Endodermal cell (in vitro differentiated cells): ENCODE data around the gene HS3ST2. TPM values are rescaled to one million over a fixed set of nuclear protein-coding genes. Genes with fewer than 3 reads are reported as not detected.

Experiments
- DNase-seq: peaks from one replicate; pipeline ENCODE4 v3.0.0-alpha.2; 2017
- H3K27ac ChIP-seq: 2 replicates; pipeline ENCODE4 v1.5.1; 2013; ENCODE audit warnings: mild to moderate bottlenecking, low read depth, low read length, moderate library complexity
- H3K27me3 ChIP-seq: 2 replicates; pipeline ENCODE4 v1.6.1; 2013; ENCODE audit warnings: mild to moderate bottlenecking, low read length, moderate library complexity; ENCODE audit not compliant: insufficient read depth, control insufficient read depth, poor library complexity, severe bottlenecking
- H3K36me3 ChIP-seq: 2 replicates; pipeline ENCODE4 v1.7.0; 2013; ENCODE audit warnings: mild to moderate bottlenecking, low read length, moderate library complexity; ENCODE audit not compliant: control insufficient read depth, insufficient read depth
- H3K4me1 ChIP-seq: one replicate; pipeline ENCODE4 v1.7.0; 2013; ENCODE audit warnings: low read length; ENCODE audit not compliant: control insufficient read depth, insufficient read depth
- H3K4me3 ChIP-seq: 2 replicates; pipeline ENCODE4 v1.5.1; 2013; ENCODE audit warnings: mild to moderate bottlenecking, low read length, moderate library complexity
- H3K9ac ChIP-seq: 2 replicates; pipeline ENCODE4 v1.6.1; 2013; ENCODE audit warnings: mild to moderate bottlenecking, low read length, moderate library complexity; ENCODE audit not compliant: poor library complexity, severe bottlenecking; ENCODE audit errors: extremely low read depth
- H3K9me3 ChIP-seq: 2 replicates; pipeline ENCODE4 v1.6.1; 2013; ENCODE audit warnings: mild to moderate bottlenecking, low read length, moderate library complexity; ENCODE audit not compliant: control insufficient read depth
- H3K27ac Mint-ChIP-seq: 2 replicates; pipeline ENCODE4 v1.8.0; 2020; ENCODE audit warnings: mixed read lengths
- H3K27me3 Mint-ChIP-seq: 2 replicates; pipeline ENCODE4 v1.8.0; 2021; ENCODE audit warnings: mild to moderate bottlenecking, mixed read lengths; ENCODE audit not compliant: insufficient read depth
- H3K36me3 Mint-ChIP-seq: 2 replicates; pipeline ENCODE4 v1.8.0; 2020; ENCODE audit warnings: low read depth, mixed read lengths
- H3K4me1 Mint-ChIP-seq: 2 replicates; pipeline ENCODE4 v1.8.0; 2020; ENCODE audit warnings: mixed read lengths
- H3K4me3 Mint-ChIP-seq: 2 replicates; pipeline ENCODE4 v1.8.0; 2020; ENCODE audit warnings: mild to moderate bottlenecking, moderate library complexity, mixed read lengths
- H3K9me3 Mint-ChIP-seq: 2 replicates; pipeline ENCODE4 v1.8.0; 2020; ENCODE audit warnings: mild to moderate bottlenecking, mixed read lengths
- WGBS, 2 experiments: methylation state at CpG; one replicate each; pipeline versions ENCODE4 v1.1.5 to v1.1.7; 2013; ENCODE audit warnings: missing lambda C conversion rate in 2 of 2, mixed read lengths in 1 of 2; ENCODE audit not compliant: insufficient coverage in 1 of 2, insufficient read length in 1 of 2; 5-methylcytosine and 5-hydroxymethylcytosine counted together
- total RNA-seq, 2 donors: library from RNA; stranded (reverse); fragmentation: NEBNext Ultra II Directional in 1 of 2; extraction: Animal tissue kit (Norgen Biotek cat#: 25700) in 1 of 2; gene quantifications; 2 replicates in 1 of 2; 3 replicates in 1 of 2; pipeline ENCODE4 v1.2.1, GENCODE V29; 2021
- TF ChIP-seq, protein P1 (sequence below): fragments of 200-600 bp; sonication (generic); conservative IDR thresholded peaks from 2 replicates; pipeline ENCODE4 v1.5.0; 2021; ENCODE audit warnings: antibody characterized with exemption, mild to moderate bottlenecking

Gene HS3ST2
- total RNA-seq, 2 donors from 2014 or later, result 0.18 TPM; not detected in 1

DNA sequence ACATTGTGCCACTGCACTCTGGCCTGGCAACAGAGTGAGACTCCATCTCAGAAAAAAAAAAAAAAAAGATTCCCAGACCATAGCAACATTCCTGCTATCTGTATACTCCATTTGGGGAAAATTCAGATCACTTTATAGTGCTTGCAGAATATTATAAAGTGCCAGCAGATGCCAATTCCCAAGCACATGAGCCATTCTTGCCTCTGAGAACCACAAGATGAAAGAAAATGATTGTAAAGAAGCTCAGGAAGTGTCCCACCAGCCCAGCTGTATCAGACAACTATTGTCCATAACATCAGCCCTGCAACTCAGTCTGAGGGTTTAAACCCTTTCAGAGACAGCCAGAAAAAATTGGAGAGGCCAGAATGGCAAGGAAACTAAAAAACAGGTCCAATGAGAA is 69.0 kb downstream of the HS3ST2 start:
- Histone ChIP-seq H3K9me3 (no peaks in the 10 kb centered on the region), H3K4me1 (no peaks in the 10 kb centered on the region), H3K27ac (no peak overlapping the region), H3K27me3 (peaks cover 6% of the 10 kb centered on the region), H3K4me3 (no peak overlapping the region), H3K9ac (no peak overlapping the region), H3K36me3 (no peaks in the 10 kb centered on the region)
- TF ChIP-seq, protein P1, sequence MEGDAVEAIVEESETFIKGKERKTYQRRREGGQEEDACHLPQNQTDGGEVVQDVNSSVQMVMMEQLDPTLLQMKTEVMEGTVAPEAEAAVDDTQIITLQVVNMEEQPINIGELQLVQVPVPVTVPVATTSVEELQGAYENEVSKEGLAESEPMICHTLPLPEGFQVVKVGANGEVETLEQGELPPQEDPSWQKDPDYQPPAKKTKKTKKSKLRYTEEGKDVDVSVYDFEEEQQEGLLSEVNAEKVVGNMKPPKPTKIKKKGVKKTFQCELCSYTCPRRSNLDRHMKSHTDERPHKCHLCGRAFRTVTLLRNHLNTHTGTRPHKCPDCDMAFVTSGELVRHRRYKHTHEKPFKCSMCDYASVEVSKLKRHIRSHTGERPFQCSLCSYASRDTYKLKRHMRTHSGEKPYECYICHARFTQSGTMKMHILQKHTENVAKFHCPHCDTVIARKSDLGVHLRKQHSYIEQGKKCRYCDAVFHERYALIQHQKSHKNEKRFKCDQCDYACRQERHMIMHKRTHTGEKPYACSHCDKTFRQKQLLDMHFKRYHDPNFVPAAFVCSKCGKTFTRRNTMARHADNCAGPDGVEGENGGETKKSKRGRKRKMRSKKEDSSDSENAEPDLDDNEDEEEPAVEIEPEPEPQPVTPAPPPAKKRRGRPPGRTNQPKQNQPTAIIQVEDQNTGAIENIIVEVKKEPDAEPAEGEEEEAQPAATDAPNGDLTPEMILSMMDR, result no peak
- H3K4me3 Mint-ChIP-seq, result no peak overlapping the region
- DNase-seq, result no peak
- peaks cover 4% of the 10 kb centered on the region for H3K27me3 Mint-ChIP-seq
- H3K9me3 Mint-ChIP-seq, result no peaks in the 10 kb centered on the region
- no peak overlapping the region for H3K27ac Mint-ChIP-seq
- no peaks in the 10 kb centered on the region for H3K4me1 Mint-ChIP-seq
- no peaks in the 10 kb centered on the region for H3K36me3 Mint-ChIP-seq

DNA sequence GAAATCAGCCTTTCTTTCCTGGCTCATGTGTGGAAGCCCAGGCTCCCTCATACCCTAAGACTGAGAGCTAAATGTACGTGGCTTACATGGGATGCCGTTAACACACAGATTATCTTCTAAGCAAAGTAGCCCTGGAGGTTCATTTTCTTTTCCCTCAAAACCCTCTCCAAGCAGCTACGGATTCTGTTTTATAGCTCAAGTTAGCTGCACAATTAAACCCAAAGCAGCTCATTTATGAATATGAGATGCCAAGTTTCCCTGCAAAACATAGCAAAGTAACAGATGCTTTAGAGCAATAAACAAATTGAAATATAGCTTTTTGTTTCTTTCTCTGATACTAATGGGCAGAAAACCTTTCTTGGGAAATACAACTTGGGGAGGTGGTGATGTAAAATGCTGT is 72.0 kb downstream of the HS3ST2 start:
- TF ChIP-seq, protein P1, result no peak
- no peaks in the 10 kb centered on the region for H3K4me1 Mint-ChIP-seq
- Histone ChIP-seq H3K4me3 (no peak overlapping the region), H3K27ac (no peak overlapping the region), H3K9ac (no peak overlapping the region), H3K36me3 (no peaks in the 10 kb centered on the region), H3K4me1 (no peaks in the 10 kb centered on the region), H3K9me3 (no peaks in the 10 kb centered on the region), H3K27me3 (no peaks in the 10 kb centered on the region)
- no peaks in the 10 kb centered on the region for H3K36me3 Mint-ChIP-seq
- H3K4me3 Mint-ChIP-seq, result no peak overlapping the region
- no peak for DNase-seq
- no peaks in the 10 kb centered on the region for H3K9me3 Mint-ChIP-seq
- H3K27me3 Mint-ChIP-seq, result peaks cover 4% of the 10 kb centered on the region
- WGBS, 2 experiments, result 96 to 100% methylated on average over 3 of the region's 3 CpGs
- H3K27ac Mint-ChIP-seq, result no peak overlapping the region

DNA sequence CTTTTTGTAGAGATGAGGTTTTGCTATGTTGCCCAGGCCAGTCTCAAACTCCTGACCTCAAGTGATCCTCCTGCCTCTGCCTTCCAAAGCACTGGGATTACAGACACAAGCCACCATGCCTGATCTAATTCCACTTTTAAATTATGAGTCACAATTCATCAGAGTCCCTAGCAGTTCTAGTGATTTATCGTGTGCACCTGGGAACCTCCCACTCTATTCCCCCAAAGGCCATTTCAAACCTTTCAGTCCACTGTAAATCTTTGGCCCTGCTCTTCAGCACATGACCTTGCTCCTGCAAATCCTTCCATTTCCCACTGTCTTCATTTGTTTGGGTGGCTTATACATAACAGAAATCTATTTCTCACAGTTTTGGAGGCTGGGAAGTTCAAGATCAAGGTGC is 73.0 kb downstream of the HS3ST2 start:
- H3K4me3 ChIP-seq, result no peak overlapping the region
- TF ChIP-seq, protein P1, result no peak
- H3K27ac ChIP-seq, result no peak overlapping the region
- H3K9me3 Mint-ChIP-seq, result no peaks in the 10 kb centered on the region
- H3K27ac Mint-ChIP-seq, result no peak overlapping the region
- WGBS, 2 experiments, result 82 to 90% methylated on average over 1 of the region's 1 CpG
- no peaks in the 10 kb centered on the region for H3K36me3 Mint-ChIP-seq
- H3K9me3 ChIP-seq, result no peaks in the 10 kb centered on the region
- no peak overlapping the region for H3K9ac ChIP-seq
- no peaks in the 10 kb centered on the region for H3K4me1 Mint-ChIP-seq
- no peak for DNase-seq
- no peaks in the 10 kb centered on the region for H3K4me1 ChIP-seq
- H3K27me3 ChIP-seq, result no peaks in the 10 kb centered on the region
- no peak overlapping the region for H3K4me3 Mint-ChIP-seq
- no peaks in the 10 kb centered on the region for H3K36me3 ChIP-seq
- peaks cover 4% of the 10 kb centered on the region for H3K27me3 Mint-ChIP-seq
